B cell (primary cell): ENCODE measurements around the gene E2F3. TPM values are rescaled to one million over a fixed set of nuclear protein-coding genes. Genes with fewer than 3 reads are reported as not detected.

ENCODE experiments used
- ATAC-seq: fragments of 200-7000 bp; cut with Tn5 transposase; one replicate; pipeline ENCODE4 v1.10.0; 2021; ENCODE audit warnings: low read depth, mild to moderate bottlenecking, moderate number of reproducible peaks, moderate library complexity
- CTCF ChIA-PET: fragments of 350-600 bp; sonication (Branson Sonifier 250); formaldehyde crosslinking; loops from one replicate; lab custom pipeline; 2021; ENCODE audit warnings: antibody characterized with exemption, inconsistent platforms; lab: Charles Lee
- POLR2A ChIA-PET: fragments of 350-600 bp; sonication (Branson Sonifier 250); formaldehyde crosslinking; loops from one replicate; lab custom pipeline; 2021; ENCODE audit warnings: antibody characterized with exemption; lab: Charles Lee
- DNase-seq: peaks from one replicate; pipeline ENCODE4 v3.0.0; 2013
- H2AFZ ChIP-seq: 2 replicates; pipeline ENCODE4 v1.6.1; 2012; ENCODE audit warnings: mild to moderate bottlenecking, low read depth, low read length; ENCODE audit not compliant: insufficient read depth, poor library complexity, severe bottlenecking
- H3K27ac ChIP-seq, 2 donors: 1 replicate in 1 of 2; 2 replicates in 1 of 2; pipeline ENCODE4 v1.5.1; 2012 to 2013; ENCODE audit warnings: low read length in 2 of 2, mild to moderate bottlenecking in 2 of 2, moderate library complexity in 1 of 2
- H3K27me3 ChIP-seq, 4 experiments: fragments of 200-600 bp in 1 of 4; sonication (generic) in 1 of 4; replicated peaks in 1 of 4; 1 replicate in 2 of 4; 2 replicates in 2 of 4; pipeline versions ENCODE4 v1.6.1 to v1.7.0; 2013 to 2016; ENCODE audit warnings: low read length in 3 of 4, mild to moderate bottlenecking in 2 of 4, mixed read lengths in 1 of 4, moderate library complexity in 1 of 4; ENCODE audit not compliant: insufficient read depth in 4 of 4, control insufficient read depth in 3 of 4; ENCODE audit errors: control extremely low read depth in 1 of 4
- H3K36me3 ChIP-seq, 2 experiments: replicated peaks in 1 of 2; 1 replicate in 1 of 2; 2 replicates in 1 of 2; pipeline versions ENCODE4 v1.6.1 to v1.7.1; 2013; ENCODE audit warnings: low read length in 1 of 2; ENCODE audit not compliant: insufficient read depth in 2 of 2, control insufficient read depth in 1 of 2; ENCODE audit errors: control extremely low read depth in 1 of 2, extremely low read depth in 1 of 2
- H3K4me1 ChIP-seq, 2 donors: fragments of 200-600 bp in 1 of 2; sonication (generic) in 1 of 2; 1 replicate in 1 of 2; 2 replicates in 1 of 2; pipeline versions ENCODE4 v1.5.1 to v1.6.1; 2013 to 2017; ENCODE audit warnings: low read length in 2 of 2; ENCODE audit not compliant: control insufficient read depth in 2 of 2, insufficient read depth in 2 of 2
- H3K4me2 ChIP-seq: replicated peaks from 2 replicates; pipeline ENCODE3; 2012; ENCODE audit warnings: mild to moderate bottlenecking, low read depth, low read length; ENCODE audit not compliant: poor library complexity, severe bottlenecking
- H3K4me3 ChIP-seq, 5 experiments: fragments of 200-600 bp in 1 of 5; sonication (generic) in 1 of 5; 1 replicate in 3 of 5; 2 replicates in 2 of 5; pipeline versions ENCODE4 v1.5.1 to v1.7.0; 2011 to 2016; ENCODE audit warnings: low read length in 4 of 5, mild to moderate bottlenecking in 4 of 5, low read depth in 2 of 5, control low read depth in 1 of 5, moderate library complexity in 1 of 5; ENCODE audit not compliant: insufficient read depth in 1 of 5; ENCODE audit errors: control extremely low read depth in 1 of 5, extremely low read depth in 1 of 5
- H3K79me2 ChIP-seq: fragments of 200-600 bp; sonication (generic); one replicate; pipeline ENCODE4 v1.6.0; 2016; ENCODE audit warnings: low read length; ENCODE audit not compliant: control insufficient read depth, insufficient read depth
- H3K9ac ChIP-seq: fragments of 200-600 bp; sonication (generic); 2 replicates; pipeline ENCODE4 v1.6.1; 2017; ENCODE audit warnings: mild to moderate bottlenecking, low read length, moderate library complexity
- H3K9me3 ChIP-seq, 3 donors: one replicate each; pipeline versions ENCODE4 v1.6.1 to v1.7.1; 2013; ENCODE audit warnings: low read length in 2 of 3; ENCODE audit not compliant: control insufficient read depth in 2 of 3, insufficient read depth in 1 of 3; ENCODE audit errors: control extremely low read depth in 1 of 3
- H4K20me1 ChIP-seq: 2 replicates; pipeline ENCODE4 v1.6.0; 2012; ENCODE audit warnings: mild to moderate bottlenecking, low read length; ENCODE audit not compliant: insufficient read depth, control insufficient read depth, poor library complexity, severe bottlenecking
- H3K27ac Mint-ChIP-seq: one replicate; pipeline ENCODE4 v1.8.0; 2021; ENCODE audit warnings: mixed read lengths
- H3K27me3 Mint-ChIP-seq: one replicate; pipeline ENCODE4 v1.8.0; 2021; ENCODE audit warnings: mixed read lengths
- H3K4me1 Mint-ChIP-seq: one replicate; pipeline ENCODE4 v1.8.0; 2021; ENCODE audit warnings: mixed read lengths
- H3K4me3 Mint-ChIP-seq: one replicate; pipeline ENCODE4 v1.8.0; 2021; ENCODE audit warnings: mixed read lengths
- H3K9me3 Mint-ChIP-seq: one replicate; pipeline ENCODE4 v1.8.0; 2022; ENCODE audit warnings: mixed read lengths; ENCODE audit not compliant: insufficient read depth
- EZH2 ChIP-seq: IDR thresholded peaks from 2 replicates; pipeline ENCODE4 v1.6.1; 2012; ENCODE audit warnings: borderline replicate concordance, low read depth, mild to moderate bottlenecking, moderate library complexity, low read length; ENCODE audit not compliant: insufficient read depth, poor library complexity, severe bottlenecking
- WGBS: methylation state at CpG from one replicate; pipeline ENCODE4 v1.1.5; 2013; ENCODE audit warnings: missing lambda C conversion rate; ENCODE audit not compliant: insufficient coverage; 5-methylcytosine and 5-hydroxymethylcytosine counted together
- intact Hi-C: fragments of 100-400 bp; cut with micrococcal nuclease; formaldehyde crosslinking; loops from one replicate; pipeline ENCODE4 v1.10.0; 2022
- polyA plus RNA-seq: library from polyadenylated mRNA; depleted of rRNA; stranded (reverse); fragments of >200 nt; gene quantifications from 2 replicates; pipeline ENCODE4 v1.2.3, GENCODE V29; 2012
- total RNA-seq, 2 donors: library from RNA; stranded (reverse); fragments of 120-200 nt in 1 of 2; gene quantifications; 1 replicate in 1 of 2; 2 replicates in 1 of 2; pipeline versions ENCODE4 v1.2.3 to v1.2.4, GENCODE V29; 2013 to 2022
- TF ChIP-seq, protein P1 (sequence below): fragments of 200-600 bp; IDR thresholded peaks from one replicate; pipeline ENCODE4 v1.8.0; 2022; ENCODE audit warnings: antibody characterized with exemption, mild to moderate bottlenecking

E2F3 gene
- total and polyA plus RNA-seq, 2 donors (not counting 1 experiment from before 2014, with no cell fraction given), result 2.2 to 8.3 TPM

DNA sequence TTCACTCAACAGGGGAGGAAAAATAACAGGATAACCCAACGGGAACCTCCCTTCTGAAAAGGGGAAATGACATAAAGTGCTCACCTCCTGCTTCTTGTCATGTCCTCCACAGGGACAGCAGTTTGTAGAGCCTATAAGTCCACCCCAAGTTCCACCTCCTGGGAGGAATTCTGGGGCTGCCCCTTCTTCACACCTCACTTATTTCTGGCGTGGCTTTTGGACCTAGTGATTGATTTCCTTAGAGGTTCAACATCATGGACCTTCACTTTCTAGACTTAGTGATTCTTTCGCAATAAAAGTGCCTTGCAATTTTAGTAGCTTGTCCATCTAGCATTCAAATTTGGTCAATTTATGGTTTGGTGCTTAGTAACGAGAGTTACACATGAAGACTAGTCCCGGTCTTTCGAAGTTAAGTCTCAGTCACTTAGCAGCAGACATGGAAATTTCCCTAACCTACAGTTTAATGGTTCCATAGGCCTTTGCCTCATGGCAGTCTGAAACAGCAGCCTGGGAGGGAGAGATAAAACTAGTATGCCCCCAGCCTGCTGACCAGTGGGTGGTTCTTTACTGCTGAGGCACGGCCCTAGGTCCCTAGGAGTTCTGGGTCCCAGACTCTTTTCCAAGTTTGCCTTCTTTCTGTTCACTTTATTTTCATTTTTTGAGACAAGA lies 73.3 kb downstream of the E2F3 start:
- Histone ChIP-seq H4K20me1 (no peaks in the 10 kb centered on the region), H3K27me3 (no peaks in the 10 kb centered on the region), H3K4me1 (no peaks in the 10 kb centered on the region), H3K27ac (no peak overlapping the region), H2AFZ (no peak overlapping the region), H3K36me3 (peaks cover 0 to 7% of the 10 kb centered on the region in 2 experiments), H3K4me2 (no peak overlapping the region), H3K9ac (no peak overlapping the region), H3K79me2 (peaks cover 29% of the 10 kb centered on the region), H3K9me3 (no peaks in the 10 kb centered on the region), H3K4me3 (no peak overlapping the region)
- H3K4me1 Mint-ChIP-seq, result no peaks in the 10 kb centered on the region
- H3K27me3 Mint-ChIP-seq, result no peaks in the 10 kb centered on the region
- POLR2A ChIA-PET, result no interaction called here
- intact Hi-C loops, result no loop called here
- 80% methylated on average over 3 of the region's 7 CpGs for WGBS
- TF ChIP-seq, protein P1, sequence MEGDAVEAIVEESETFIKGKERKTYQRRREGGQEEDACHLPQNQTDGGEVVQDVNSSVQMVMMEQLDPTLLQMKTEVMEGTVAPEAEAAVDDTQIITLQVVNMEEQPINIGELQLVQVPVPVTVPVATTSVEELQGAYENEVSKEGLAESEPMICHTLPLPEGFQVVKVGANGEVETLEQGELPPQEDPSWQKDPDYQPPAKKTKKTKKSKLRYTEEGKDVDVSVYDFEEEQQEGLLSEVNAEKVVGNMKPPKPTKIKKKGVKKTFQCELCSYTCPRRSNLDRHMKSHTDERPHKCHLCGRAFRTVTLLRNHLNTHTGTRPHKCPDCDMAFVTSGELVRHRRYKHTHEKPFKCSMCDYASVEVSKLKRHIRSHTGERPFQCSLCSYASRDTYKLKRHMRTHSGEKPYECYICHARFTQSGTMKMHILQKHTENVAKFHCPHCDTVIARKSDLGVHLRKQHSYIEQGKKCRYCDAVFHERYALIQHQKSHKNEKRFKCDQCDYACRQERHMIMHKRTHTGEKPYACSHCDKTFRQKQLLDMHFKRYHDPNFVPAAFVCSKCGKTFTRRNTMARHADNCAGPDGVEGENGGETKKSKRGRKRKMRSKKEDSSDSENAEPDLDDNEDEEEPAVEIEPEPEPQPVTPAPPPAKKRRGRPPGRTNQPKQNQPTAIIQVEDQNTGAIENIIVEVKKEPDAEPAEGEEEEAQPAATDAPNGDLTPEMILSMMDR, result no peak
- TF ChIP-seq EZH2, result no peak
- H3K4me3 Mint-ChIP-seq, result no peak overlapping the region
- DNase-seq, result no peak
- no peaks in the 10 kb centered on the region for H3K9me3 Mint-ChIP-seq
- no peak for ATAC-seq
- CTCF ChIA-PET, result no interaction called here
- no peak overlapping the region for H3K27ac Mint-ChIP-seq

DNA sequence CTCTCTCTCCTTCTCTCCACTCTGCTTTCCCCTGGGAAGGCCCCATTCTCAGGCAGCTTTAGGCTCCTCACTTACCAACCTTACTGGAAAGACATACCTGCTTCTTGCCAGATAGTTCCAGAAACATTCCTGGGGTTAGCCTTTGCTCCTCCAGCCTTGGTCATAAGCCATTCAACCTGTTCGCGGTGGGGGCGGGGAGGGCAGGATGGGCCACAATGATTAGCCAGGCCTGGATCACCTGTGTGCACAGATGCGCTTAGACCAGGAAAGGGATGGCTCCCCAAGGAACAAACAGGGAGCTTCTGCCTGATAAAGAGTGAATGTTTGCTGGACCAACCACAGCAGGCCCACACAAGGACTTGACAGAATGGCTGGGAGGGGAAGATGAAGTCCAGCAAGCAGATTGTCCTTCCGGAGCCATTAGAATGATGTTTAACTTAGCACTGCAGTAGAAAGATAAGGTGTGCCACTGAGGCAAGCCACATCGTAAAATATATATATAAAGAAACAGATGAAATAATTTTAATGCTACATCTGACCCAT lies 74.9 kb downstream of the E2F3 start:
- DNase-seq, result no peak
- 97% methylated on average over 5 of the region's 6 CpGs for WGBS
- intact Hi-C loops, result no loop called here
- TF ChIP-seq EZH2, result no peak
- TF ChIP-seq, protein P1, result no peak
- peaks cover 20% of the 10 kb centered on the region for H3K79me2 ChIP-seq
- no peaks in the 10 kb centered on the region for H3K4me1 ChIP-seq
- ATAC-seq, result no peak
- H3K9me3 ChIP-seq, result no peaks in the 10 kb centered on the region
- no peak overlapping the region for H3K9ac ChIP-seq
- H4K20me1 ChIP-seq, result no peaks in the 10 kb centered on the region
- no peaks in the 10 kb centered on the region for H3K9me3 Mint-ChIP-seq
- H3K36me3 ChIP-seq, result peaks cover 1 to 14% of the 10 kb centered on the region in 2 experiments
- no peak overlapping the region for H3K27ac Mint-ChIP-seq
- no peaks in the 10 kb centered on the region for H3K27me3 Mint-ChIP-seq
- no peak overlapping the region for H3K4me3 Mint-ChIP-seq
- ChIA-PET CTCF (no interaction called here), POLR2A (no interaction called here)
- no peak overlapping the region for H3K4me3 ChIP-seq
- H3K4me1 Mint-ChIP-seq, result no peaks in the 10 kb centered on the region
- H3K27me3 ChIP-seq, result no peaks in the 10 kb centered on the region
- H3K4me2 ChIP-seq, result no peak overlapping the region
- H2AFZ ChIP-seq, result no peak overlapping the region
- no peak overlapping the region for H3K27ac ChIP-seq
